T follicular helper cell (primary cell): Measurements from ENCODE around the gene CCDC92B.
A peak's percentile ranks its signal among the peaks of the same experiment; 100 is the strongest.

ENCODE experiments used
- DNase-seq: peaks from one replicate; pipeline ENCODE4 v3.0.0-alpha.2; 2020; ENCODE audit warnings: low read depth

The CCDC92B gene

GRCh38 chr17:2721603-2722002, 27.8 kb downstream of the CCDC92B start:
- DNase-seq: no peak

GRCh38 chr17:2719861-2720260, 29.6 kb downstream of the CCDC92B start:
- DNase-seq: no peak

- DNase-seq: no peak
Observed at GRCh38 chr17:2718150-2718938, 31.1 kb downstream of the CCDC92B start.

GRCh38 chr17:2716649-2717048, 32.8 kb downstream of the CCDC92B start:
- no peak for DNase-seq

GRCh38 chr17:2713881-2714280, 35.6 kb downstream of the CCDC92B start:
- no peak for DNase-seq

- DNase-seq: no peak
Observed at GRCh38 chr17:2712300-2713043, 37.0 kb downstream of the CCDC92B start.

GRCh38 chr17:2711608-2712299, 37.7 kb downstream of the CCDC92B start, which contains the start of gene CLUH:
Gene CLUH (minus strand): TSS chr17:2711764. CDS start chr17:2711661, 103 bp downstream.
- DNase-seq: peak; percentile 92

- DNase-seq: no peak
Observed at GRCh38 chr17:2710803-2711607, 38.4 kb downstream of the CCDC92B start.

- no peak for DNase-seq
Observed at GRCh38 chr17:2710071-2710802, 39.2 kb downstream of the CCDC92B start.

- DNase-seq: no peak
Observed at GRCh38 chr17:2709183-2709661, 40.2 kb downstream of the CCDC92B start.

- DNase-seq: no peak
Observed at GRCh38 chr17:2708585-2709182, 40.8 kb downstream of the CCDC92B start.

- DNase-seq: no peak
Observed at GRCh38 chr17:2707721-2708584, 41.5 kb downstream of the CCDC92B start.

GRCh38 chr17:2706911-2707510, 42.4 kb downstream of the CCDC92B start:
- no peak for DNase-seq

- no peak for DNase-seq
Observed at GRCh38 chr17:2705888-2706795, 43.3 kb downstream of the CCDC92B start.

- DNase-seq: no peak
Observed at GRCh38 chr17:2705263-2705662, 44.2 kb downstream of the CCDC92B start.

- no peak for DNase-seq
Observed at GRCh38 chr17:2704890-2705248, 44.6 kb downstream of the CCDC92B start.

- no peak for DNase-seq
Observed at GRCh38 chr17:2704031-2704889, 45.2 kb downstream of the CCDC92B start.
